Adrenal gland (tissue), 12 donors: ENCODE data around the gene RBM26. TPM values are rescaled to one million over a fixed set of nuclear protein-coding genes. Genes with fewer than 3 reads are reported as not detected.

Experiments used
- DNase-seq, 7 donors: peaks; one replicate each; pipeline ENCODE4 v3.0.0-alpha.2; 2019 to 2020
- H3K27ac ChIP-seq, 5 donors: fragments of 200-600 bp; sonication (generic) in 4 of 5; 1 replicate in 3 of 5; 2 replicates in 2 of 5; pipeline versions ENCODE4 v1.5.1 to v1.8.0; 2016 to 2020; ENCODE audit warnings: mild to moderate bottlenecking in 1 of 5
- H3K27me3 ChIP-seq: fragments of 200-600 bp; 2 replicates; pipeline ENCODE4 v1.8.0; 2021
- H3K36me3 ChIP-seq, 2 donors: fragments of 200-600 bp; replicated peaks in 1 of 2; 1 replicate in 1 of 2; 2 replicates in 1 of 2; pipeline versions ENCODE4 v1.5.1 to v1.8.0; 2018 to 2022
- H3K4me1 ChIP-seq, 2 donors: fragments of 200-600 bp; replicated peaks in 1 of 2; 1 replicate in 1 of 2; 2 replicates in 1 of 2; pipeline versions ENCODE4 v1.5.1 to v1.8.0; 2018 to 2021
- H3K4me3 ChIP-seq, 4 donors: fragments of 200-600 bp; sonication (generic) in 3 of 4; one replicate each; pipeline ENCODE4 v1.5.1; 2016 to 2018
- H3K9me3 ChIP-seq, 3 donors: fragments of 200-600 bp; sonication (generic) in 1 of 3; replicated peaks in 1 of 3; 1 replicate in 2 of 3; 2 replicates in 1 of 3; pipeline versions ENCODE4 v1.5.1 to v1.8.0; 2016 to 2021
- POLR2A ChIP-seq, 2 donors: fragments of 450-650 bp; IDR thresholded peaks; one replicate each; pipeline ENCODE4 v1.6.1; 2017; ENCODE audit warnings: antibody characterized with exemption in 2 of 2, mild to moderate bottlenecking in 2 of 2, moderate library complexity in 1 of 2
- WGBS, 4 donors: extraction: QIAGEN DNeasy Blood & Tissue Kit in 2 of 4; methylation state at CpG; one replicate each; pipeline versions ENCODE4 v1.1.5 to v1.1.7; 2013 to 2017; 5-methylcytosine and 5-hydroxymethylcytosine counted together
- intact Hi-C, 2 donors: fragments of 100-400 bp; cut with DNase I; formaldehyde crosslinking; loops; one replicate each; pipeline versions ENCODE4 v1.14.1 to v1.15.0; 2022 to 2023
- polyA plus RNA-seq, 3 donors: library from polyadenylated mRNA; stranded (reverse); fragments of 200-250 nt in 2 of 3; fragments of 350-450 nt in 1 of 3; fragmentation: Illumina TruSeq in 1 of 3; extraction: RNeasy Lipid Tissue Mini Kit (QIAGEN cat#74804) in 1 of 3; gene quantifications; one replicate each; pipeline ENCODE4 v1.2.3, GENCODE V29; 2013 to 2014
- total RNA-seq, 9 donors: library from RNA; depleted of rRNA in 4 of 9; stranded (reverse); fragments of >200 nt in 4 of 9; fragments of 120-200 nt in 1 of 9; fragmentation: NEBNext Ultra II Directional in 1 of 9; extraction: Animal tissue kit (Norgen Biotek cat#: 25700) in 1 of 9; gene quantifications; one replicate each; pipeline versions ENCODE4 v1.1.0 to v1.2.4, GENCODE V29; 2013 to 2023
- TF ChIP-seq, protein P1 (sequence below), 6 experiments: fragments of 450-650 bp in 4 of 6; fragments of 200-600 bp in 2 of 6; sonication (generic) in 1 of 6; IDR thresholded peaks; 1 replicate in 5 of 6; 2 replicates in 1 of 6; pipeline versions ENCODE4 v1.5.1 to v1.8.0; 2016 to 2021; ENCODE audit warnings: antibody characterized with exemption in 6 of 6, mild to moderate bottlenecking in 2 of 6, moderate library complexity in 1 of 6
- donor health status: healthy with polysubstance abuse.
- donor health status: Bipolar disorder and iron deficiency.
- donor health status: DM: yes; HTN: yes; CAD: no.
- donor health status: DM: no; HTN: no; CAD: no.
- donor health status: DM: no; HTN: no; CAD: no.
- donor health status: DM: yes; HTN: yes; CAD: no.

Gene RBM26
- total and polyA plus RNA-seq, 12 donors: 18.7 to 62.5 (median 39.7) TPM

GRCh38 chr13:79340490-79340889 lies 65.6 kb downstream of the RBM26 start:
- 91 to 96% (median 95%) methylated on average over 2 of the region's 2 CpGs for WGBS, 4 donors
- Histone ChIP-seq H3K27ac (no peak overlapping the region), H3K4me1 (no peaks in the 10 kb centered on the region), H3K9me3 (no peaks in the 10 kb centered on the region), H3K27me3 (no peaks in the 10 kb centered on the region), H3K36me3 (peaks cover 0 to 76% of the 10 kb centered on the region in 2 donors), H3K4me3 (no peak overlapping the region)
- TF ChIP-seq, protein P1, sequence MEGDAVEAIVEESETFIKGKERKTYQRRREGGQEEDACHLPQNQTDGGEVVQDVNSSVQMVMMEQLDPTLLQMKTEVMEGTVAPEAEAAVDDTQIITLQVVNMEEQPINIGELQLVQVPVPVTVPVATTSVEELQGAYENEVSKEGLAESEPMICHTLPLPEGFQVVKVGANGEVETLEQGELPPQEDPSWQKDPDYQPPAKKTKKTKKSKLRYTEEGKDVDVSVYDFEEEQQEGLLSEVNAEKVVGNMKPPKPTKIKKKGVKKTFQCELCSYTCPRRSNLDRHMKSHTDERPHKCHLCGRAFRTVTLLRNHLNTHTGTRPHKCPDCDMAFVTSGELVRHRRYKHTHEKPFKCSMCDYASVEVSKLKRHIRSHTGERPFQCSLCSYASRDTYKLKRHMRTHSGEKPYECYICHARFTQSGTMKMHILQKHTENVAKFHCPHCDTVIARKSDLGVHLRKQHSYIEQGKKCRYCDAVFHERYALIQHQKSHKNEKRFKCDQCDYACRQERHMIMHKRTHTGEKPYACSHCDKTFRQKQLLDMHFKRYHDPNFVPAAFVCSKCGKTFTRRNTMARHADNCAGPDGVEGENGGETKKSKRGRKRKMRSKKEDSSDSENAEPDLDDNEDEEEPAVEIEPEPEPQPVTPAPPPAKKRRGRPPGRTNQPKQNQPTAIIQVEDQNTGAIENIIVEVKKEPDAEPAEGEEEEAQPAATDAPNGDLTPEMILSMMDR (IDR thresholded peaks at IDR 0.05): no peak
- no peak for DNase-seq
- intact Hi-C loops: no loop called here

GRCh38 chr13:79338343-79338742 lies 67.7 kb downstream of the RBM26 start:
- Histone ChIP-seq H3K27ac (no peak overlapping the region), H3K4me1 (no peaks in the 10 kb centered on the region), H3K4me3 (no peak overlapping the region), H3K36me3 (peaks cover 0 to 78% of the 10 kb centered on the region in 2 donors), H3K27me3 (no peaks in the 10 kb centered on the region), H3K9me3 (no peaks in the 10 kb centered on the region)
- WGBS, 4 donors: 95 to 99% (median 97%) methylated on average over 3 of the region's 3 CpGs
- TF ChIP-seq, protein P1 (IDR thresholded peaks at IDR 0.05): no peak
- TF ChIP-seq POLR2A (IDR thresholded peaks at IDR 0.05): no peak
- no peak for DNase-seq
- intact Hi-C loops: no loop called here

DNA sequence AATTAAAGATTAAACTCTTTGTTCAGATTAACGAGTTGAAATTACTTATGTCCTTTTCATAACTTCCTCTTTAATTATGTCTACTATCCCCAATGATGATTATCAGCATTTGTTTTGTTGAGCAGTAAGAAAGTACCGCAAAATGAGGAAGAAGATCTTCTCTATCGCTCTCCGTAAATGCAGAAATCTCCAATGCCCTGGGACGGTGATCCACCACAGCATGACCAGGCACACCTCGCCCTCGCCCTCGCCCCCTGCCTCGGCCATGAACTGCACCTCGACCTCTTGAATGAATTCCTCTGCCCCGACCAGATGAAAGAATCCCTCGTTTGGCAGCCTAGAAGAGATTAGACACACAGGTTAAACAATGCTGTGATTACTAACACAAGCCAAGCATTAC lies 69.1 kb downstream of the RBM26 start:
- Histone ChIP-seq H3K4me1 (no peaks in the 10 kb centered on the region), H3K4me3 (no peak overlapping the region), H3K9me3 (no peaks in the 10 kb centered on the region), H3K27me3 (no peaks in the 10 kb centered on the region), H3K36me3 (peaks cover 0 to 66% of the 10 kb centered on the region in 2 donors), H3K27ac (no peak overlapping the region)
- 81 to 85% (median 82%) methylated on average over 12 of the region's 12 CpGs for WGBS, 4 donors
- no peak for TF ChIP-seq POLR2A (IDR thresholded peaks at IDR 0.05)
- TF ChIP-seq, protein P1 (IDR thresholded peaks at IDR 0.05): no peak
- intact Hi-C loops: no loop called here
- DNase-seq: no peak

DNA sequence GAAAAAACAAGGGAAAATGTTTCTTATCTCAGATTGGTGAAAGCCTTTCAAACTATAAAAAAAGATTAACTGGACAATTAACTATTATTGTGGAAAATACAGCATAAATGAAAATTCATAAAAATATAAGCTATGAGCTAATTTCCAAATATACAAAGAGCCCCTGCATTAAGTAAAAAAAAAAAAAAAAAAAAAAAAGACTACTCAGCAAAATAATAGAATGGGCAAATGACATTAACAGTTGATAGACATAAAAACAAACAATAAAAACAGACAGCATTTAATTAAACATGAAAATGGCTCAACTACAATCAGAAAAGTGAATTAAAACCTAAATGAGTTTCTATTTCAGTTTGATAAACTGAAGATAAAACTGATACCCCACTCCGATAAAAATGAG lies 77.5 kb downstream of the RBM26 start:
- WGBS, 4 donors: 91 to 97% (median 93%) methylated on average over 1 of the region's 1 CpG
- DNase-seq: no peak
- no peak overlapping the region for H3K27ac ChIP-seq
- peaks cover 0 to 6% of the 10 kb centered on the region in 2 donors for H3K36me3 ChIP-seq
- H3K9me3 ChIP-seq: no peaks in the 10 kb centered on the region
- no peaks in the 10 kb centered on the region for H3K4me1 ChIP-seq
- TF ChIP-seq, protein P1 (IDR thresholded peaks at IDR 0.05): no peak
- no peak for TF ChIP-seq POLR2A (IDR thresholded peaks at IDR 0.05)
- no peak overlapping the region for H3K4me3 ChIP-seq
- intact Hi-C loops: no loop called here
- H3K27me3 ChIP-seq: no peaks in the 10 kb centered on the region
